HG03064 (cell line): ENCODE measurements around the gene NEDD1.

Experiments used
- ATAC-seq: cut with Tn5 transposase; IDR thresholded peaks from one replicate; pipeline ENCODE4 v1.9.1; 2021; ENCODE audit warnings: low read depth; ENCODE audit not compliant: unreplicated experiment

The NEDD1 gene

GRCh38 chr12:96901175-96901574, 5.9 kb upstream of the NEDD1 start:
- no peak for ATAC-seq

DNA sequence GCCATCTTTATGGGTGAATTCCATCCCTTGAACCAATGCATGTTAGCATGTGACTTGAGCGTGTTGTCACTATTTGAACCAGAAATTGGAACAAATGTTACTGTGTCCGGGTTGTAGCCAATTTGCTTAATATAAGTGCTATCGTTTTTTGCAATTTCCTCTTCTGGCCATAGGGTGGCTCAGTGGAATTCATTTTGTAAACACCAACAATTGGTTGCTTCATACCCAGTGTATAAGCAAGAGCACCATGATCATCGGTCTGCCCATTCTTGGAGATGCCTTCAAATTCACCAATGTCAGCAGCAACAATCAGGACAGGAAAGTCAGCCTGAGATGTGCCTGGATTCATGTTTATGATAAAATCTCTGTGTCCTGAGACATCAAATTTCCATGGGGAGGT, 5.0 kb upstream of the NEDD1 start:
- ATAC-seq = no peak

GRCh38 chr12:96906498-96906848, 584 bp upstream of the NEDD1 start:
- ATAC-seq = no peak

- peak; percentile 29 for ATAC-seq
Measured at GRCh38 chr12:96907671-96908422, 790 bp downstream of the NEDD1 start.

GRCh38 chr12:96908423-96908675, 1.3 kb downstream of the NEDD1 start:
- no peak for ATAC-seq

GRCh38 chr12:96912261-96912660, 5.2 kb downstream of the NEDD1 start:
- no peak for ATAC-seq

DNA sequence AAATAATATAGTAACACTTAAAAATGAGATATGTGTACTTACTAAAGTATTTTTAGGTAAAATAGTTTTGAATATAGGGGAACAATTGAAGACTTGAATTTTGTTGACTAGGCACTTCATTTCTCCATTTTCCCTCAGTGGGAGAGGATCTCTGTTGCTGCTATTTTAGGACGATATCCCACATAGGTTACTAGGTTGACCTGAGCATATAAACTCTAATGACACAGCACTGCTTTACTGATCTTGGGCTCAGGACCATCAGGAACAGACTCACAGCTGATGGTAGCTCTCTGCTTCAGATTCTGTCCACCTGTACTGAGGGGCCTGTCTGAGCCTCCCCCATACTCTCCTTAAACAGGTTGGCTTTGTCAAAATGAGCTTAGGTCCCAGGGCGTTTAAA, 5.9 kb downstream of the NEDD1 start:
- ATAC-seq = no peak

DNA sequence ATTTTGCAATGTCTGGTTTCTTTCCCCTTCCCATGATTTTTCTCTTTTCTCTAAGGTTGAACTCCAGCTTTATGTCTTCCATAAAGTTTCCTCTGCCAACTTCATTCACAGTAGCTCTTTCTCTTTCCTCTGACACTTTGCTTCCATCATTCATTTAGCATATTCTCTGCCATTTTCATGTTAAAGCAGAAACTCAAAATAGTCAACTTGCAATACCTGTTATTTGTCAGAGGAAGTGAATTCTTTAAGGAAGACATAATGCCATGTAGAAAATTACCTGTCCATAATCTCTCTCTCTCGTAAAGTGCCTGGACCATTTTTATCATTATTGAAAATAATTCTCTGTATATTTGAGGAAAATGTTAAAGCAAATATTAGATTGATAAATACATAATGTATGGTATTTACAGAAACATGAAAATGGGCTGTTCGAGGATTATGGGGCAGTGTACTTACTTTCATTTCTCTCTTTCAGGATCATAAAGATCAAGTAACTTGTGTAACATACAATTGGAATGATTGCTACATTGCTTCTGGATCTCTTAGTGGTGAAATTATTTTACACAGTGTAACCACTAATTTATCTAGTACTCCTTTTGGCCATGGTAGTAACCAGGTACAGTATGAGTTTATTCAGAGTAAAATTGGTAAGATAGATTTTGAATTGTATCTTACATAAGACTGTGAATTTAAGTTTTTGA, 12.6 kb downstream of the NEDD1 start:
- no peak for ATAC-seq

DNA sequence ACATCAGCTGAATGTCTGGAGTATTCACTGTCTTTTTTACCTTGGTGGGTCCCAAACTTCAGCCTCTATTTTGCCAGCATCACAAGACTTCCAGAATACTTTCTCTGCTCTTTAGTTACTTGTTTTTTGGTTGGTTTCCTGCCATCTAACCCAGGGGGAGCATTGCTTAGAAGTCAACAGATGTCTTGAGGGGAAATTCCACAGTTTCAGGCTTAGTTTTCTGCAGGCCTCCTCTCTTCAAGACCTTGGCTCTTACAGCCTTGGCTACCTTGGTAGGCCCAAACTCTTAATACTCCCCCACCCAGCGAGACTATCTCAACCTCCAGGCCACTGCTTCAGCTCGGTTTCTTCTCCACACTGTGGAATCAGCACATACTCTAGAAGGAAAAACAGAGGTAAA, 41.7 kb downstream of the NEDD1 start:
- no peak for ATAC-seq

GRCh38 chr12:96979532-96979931, 72.5 kb downstream of the NEDD1 start:
- ATAC-seq = no peak

GRCh38 chr12:96980991-96981414, 73.9 kb downstream of the NEDD1 start:
- ATAC-seq = no peak

DNA sequence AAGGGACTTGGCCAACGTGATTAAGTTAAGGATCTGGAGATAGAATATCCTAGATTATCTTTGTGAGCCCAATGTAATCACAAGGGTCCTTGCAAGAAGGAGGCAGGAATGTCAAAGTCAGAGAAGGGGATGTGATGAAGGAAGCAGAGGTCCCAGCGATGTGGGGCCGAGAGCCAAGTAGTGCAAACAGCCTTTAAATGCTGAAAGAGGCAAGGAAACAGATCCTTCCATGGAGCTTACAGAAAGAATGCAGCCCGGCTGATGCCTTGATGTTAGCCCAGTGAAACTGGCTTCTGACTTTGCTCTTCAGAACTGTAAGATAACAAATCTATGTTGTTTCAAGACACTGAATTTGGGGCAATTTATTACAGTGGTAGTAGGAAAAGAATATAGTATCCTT, 74.9 kb downstream of the NEDD1 start:
- ATAC-seq = no peak

- ATAC-seq = no peak
Measured at GRCh38 chr12:96982671-96983070, 75.6 kb downstream of the NEDD1 start.

DNA sequence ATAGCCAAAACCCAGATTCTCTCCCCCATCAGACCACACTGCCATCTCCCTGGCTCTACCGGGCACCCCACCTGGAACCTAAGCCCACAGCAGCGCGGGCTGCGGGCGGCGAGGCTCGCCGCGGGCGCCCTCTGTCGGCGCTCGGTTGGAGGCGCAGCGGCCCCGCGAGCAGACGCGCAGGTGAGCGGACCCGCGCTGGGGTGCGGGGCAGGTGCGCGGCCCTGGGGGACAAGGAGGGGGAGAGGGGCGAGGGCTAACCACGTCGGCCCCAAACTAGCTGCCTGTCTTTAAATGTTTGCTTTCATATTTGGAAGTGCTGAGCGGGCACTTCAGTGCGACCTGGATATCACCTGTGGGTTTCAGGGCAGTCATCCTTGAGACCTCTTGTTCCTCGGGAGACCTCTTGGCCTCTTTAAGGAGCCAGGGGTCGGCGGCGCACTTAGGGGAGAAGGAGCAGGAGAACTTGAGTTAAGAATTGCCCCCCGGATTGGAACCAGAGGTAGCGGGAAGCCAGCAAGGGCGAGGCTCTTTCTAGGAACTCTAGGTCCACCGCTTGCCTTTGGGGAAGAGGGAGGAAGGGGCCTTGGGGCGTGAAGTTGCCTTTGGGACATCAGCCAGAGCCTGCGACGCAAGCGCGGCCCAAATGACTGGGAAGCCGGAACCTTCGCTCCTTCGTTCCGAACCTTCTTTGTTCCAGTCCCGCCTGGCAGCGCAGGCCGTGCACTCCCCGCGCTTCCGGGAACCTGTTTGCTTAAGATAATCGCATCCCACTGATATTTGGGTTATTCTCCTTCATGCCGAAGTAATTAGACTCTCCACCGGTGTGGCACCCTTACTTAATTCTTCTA, 78.7 kb downstream of the NEDD1 start:
- peak; percentile 84 for ATAC-seq

GRCh38 chr12:96986883-96987523, 79.9 kb downstream of the NEDD1 start:
- ATAC-seq = no peak

DNA sequence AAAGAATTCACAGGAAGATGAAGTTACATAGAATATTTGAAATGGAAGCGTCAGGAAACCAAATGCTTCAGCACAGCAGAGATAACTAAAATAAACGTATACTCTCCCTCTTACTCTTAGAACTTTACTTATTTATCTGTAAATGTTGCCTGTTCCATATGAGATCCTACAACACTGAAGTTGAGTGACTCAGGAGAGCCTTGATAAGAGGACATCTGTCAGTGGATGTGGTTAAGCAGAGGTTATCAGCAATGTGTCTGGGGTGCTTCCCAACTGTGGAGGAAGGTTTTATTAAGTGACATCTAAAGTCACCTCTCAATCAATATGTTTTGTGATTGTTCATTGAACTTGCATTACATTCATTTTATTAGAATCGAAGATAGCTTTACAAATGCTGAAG, 81.9 kb downstream of the NEDD1 start:
- ATAC-seq = no peak

GRCh38 chr12:96989916-96990315, 82.9 kb downstream of the NEDD1 start:
- no peak for ATAC-seq

DNA sequence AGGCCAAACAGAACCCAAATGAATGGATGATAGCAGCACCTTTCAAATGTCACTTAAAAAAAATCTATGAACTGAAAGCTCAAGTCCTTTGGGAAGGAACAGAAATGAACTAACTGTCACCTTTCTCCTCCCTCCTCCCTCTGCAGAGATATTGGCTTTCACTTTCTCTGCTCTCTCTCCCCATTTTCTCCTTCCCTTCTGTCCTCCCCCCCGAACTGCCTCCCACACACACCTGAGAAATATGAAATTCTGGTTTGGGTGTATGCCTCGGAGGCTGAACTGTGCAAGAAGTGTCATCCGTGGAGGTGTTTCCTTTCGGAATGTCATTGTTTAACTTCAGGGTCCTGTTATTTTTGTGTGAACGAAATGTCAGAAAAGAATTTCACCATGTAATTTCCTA, 87.8 kb downstream of the NEDD1 start:
- ATAC-seq = no peak

DNA sequence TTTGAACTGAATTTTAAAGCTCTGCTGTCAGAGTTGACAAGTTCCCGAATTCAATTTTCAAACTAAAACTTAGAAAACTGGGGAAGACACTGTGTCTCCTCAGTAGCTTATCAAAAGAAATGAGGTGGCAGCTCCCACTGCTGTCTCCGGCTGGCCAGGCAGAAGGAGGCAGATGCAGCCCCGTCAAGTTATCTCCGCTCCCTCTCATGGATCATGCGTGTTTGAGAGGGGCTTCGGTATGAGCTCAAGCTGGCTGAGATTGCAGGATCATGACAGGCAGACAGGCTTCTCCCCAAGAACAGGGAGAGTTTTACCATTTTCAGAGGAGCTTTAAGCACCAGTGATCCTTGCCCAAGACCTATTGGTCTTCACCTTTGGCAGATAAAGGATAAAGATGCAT, 88.8 kb downstream of the NEDD1 start:
- no peak for ATAC-seq

DNA sequence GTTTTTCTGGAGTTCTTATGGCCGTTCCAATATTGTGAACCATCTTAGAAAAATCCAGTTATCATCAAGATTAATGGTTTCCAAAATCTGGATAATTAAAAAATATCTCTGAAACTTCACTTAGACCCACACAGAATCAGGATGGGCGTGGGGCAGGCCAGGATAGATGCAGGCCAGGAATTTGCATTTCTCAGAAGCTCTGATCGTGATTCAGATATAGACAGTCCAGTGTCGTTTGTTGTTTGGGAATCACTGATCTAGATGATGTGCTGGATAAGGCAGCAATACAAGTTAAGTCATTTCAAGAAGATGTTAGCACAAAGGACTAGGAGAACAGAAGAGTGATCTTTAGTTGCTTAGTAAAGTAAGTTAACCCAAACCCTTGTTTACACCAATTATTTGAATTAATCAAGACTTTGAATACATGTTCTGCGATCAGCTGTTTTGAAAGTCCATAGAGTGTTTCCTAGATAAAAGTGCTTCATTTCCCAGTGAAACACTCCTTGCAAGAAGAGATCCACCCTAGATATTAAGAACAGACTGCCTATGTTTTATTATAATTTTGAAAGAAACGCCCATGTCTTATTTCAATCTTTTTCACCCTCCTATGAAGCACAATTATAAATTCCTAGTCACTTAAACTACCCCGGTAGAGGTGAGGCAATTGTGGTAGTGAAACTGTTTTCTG, 90.9 kb downstream of the NEDD1 start:
- ATAC-seq = no peak

DNA sequence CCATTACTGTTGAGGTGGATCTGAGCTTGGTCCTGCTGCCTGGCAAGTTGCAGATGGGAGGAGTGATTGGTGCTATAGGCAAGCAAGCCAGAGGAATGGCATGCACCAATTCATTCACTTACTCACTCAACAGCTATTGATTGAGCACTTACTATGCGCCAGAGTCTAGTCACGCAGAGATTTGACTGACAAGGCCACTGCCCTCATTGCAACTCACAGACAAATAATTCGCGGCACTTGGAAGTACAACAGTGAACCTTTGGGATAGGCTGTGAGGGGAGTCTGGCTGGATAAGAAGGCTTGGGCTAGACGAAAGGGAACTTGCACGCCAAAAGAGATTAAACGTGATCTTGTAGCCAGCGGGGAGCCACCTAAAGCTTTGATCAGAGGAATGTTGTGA, 96.2 kb downstream of the NEDD1 start:
- no peak for ATAC-seq
